D721Med (cell line): ENCODE results near the gene CDC37L1.

Experiments
- DNase-seq: peaks from one replicate; pipeline ENCODE4 v3.0.0; 2011; ENCODE audit warnings: low spot score; ENCODE audit not compliant: insufficient read length
- FAIRE-seq: peaks from 2 replicates; lab custom pipeline; 2011; peaks lifted over from hg19 to GRCh38; lab: Jason Lieb, UNC
- TF ChIP-seq, protein P1 (sequence below): IDR thresholded peaks from 2 replicates; pipeline ENCODE4 v1.5.1; 2012; ENCODE audit warnings: mild to moderate bottlenecking, control low read depth; ENCODE audit not compliant: insufficient read depth; ENCODE audit errors: missing control alignments

CDC37L1 gene

DNA sequence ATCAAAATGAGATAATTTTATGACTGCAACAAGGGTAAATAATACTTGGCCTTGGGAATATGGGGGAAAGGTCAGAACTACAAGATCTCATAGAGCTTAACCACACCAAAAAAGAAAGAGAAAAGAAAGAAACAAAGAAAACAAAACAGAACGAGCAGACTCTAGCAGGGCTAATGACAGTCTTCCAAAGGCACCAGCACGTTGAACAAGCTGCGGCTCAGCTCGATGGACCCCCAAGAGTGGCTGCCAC is 60.9 kb downstream of the CDC37L1 start:
- FAIRE-seq: no peak
- DNase-seq: no peak

DNA sequence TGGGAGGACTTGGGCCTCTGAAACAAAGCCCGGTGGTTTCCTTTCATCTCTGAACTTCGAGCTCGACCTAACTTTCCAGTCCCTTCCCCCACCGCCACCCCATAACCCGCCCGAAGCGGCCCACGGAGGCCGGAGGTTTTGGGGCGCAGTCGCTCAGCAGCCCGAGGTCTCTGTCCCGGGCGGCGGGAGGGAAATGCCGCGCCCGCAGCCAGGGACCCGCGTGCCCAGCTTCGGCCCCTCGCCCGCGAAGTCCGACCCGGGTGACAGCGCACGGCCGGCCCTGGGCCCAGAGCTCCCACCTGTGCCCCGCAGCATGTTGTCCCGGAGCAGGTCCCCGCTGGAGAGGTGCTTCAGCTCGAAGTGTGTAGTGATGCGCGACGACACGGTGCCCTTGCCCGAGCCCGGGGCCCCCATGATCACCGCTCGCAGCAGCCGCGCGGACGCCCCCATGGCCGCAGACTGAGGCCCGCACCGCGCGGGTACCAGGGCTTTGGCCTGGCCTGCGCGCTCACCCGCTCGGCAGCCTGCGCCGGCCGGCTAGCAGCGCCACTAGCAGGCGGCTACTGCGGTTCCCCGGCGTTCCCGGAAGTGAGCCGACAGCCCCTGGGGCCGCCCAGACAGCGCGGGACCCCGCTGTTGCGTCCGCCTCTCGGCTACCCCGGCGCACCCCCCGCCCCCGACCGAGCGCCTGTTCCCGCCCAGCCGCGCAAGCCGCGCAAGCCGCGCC is 61.4 kb downstream of the CDC37L1 start, which contains the start of gene AK3:
Gene AK3 (minus strand): TSS at position 565 of the 727 bp plus-strand sequence. CDS start 115 bp downstream, at position 450.
- TF ChIP-seq, protein P1, sequence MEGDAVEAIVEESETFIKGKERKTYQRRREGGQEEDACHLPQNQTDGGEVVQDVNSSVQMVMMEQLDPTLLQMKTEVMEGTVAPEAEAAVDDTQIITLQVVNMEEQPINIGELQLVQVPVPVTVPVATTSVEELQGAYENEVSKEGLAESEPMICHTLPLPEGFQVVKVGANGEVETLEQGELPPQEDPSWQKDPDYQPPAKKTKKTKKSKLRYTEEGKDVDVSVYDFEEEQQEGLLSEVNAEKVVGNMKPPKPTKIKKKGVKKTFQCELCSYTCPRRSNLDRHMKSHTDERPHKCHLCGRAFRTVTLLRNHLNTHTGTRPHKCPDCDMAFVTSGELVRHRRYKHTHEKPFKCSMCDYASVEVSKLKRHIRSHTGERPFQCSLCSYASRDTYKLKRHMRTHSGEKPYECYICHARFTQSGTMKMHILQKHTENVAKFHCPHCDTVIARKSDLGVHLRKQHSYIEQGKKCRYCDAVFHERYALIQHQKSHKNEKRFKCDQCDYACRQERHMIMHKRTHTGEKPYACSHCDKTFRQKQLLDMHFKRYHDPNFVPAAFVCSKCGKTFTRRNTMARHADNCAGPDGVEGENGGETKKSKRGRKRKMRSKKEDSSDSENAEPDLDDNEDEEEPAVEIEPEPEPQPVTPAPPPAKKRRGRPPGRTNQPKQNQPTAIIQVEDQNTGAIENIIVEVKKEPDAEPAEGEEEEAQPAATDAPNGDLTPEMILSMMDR: peak; percentile 27
- FAIRE-seq: no peak

More for the DNA sequence above, 60.9 kb downstream of the CDC37L1 start:
- TF ChIP-seq, protein P1: no peak

DNA sequence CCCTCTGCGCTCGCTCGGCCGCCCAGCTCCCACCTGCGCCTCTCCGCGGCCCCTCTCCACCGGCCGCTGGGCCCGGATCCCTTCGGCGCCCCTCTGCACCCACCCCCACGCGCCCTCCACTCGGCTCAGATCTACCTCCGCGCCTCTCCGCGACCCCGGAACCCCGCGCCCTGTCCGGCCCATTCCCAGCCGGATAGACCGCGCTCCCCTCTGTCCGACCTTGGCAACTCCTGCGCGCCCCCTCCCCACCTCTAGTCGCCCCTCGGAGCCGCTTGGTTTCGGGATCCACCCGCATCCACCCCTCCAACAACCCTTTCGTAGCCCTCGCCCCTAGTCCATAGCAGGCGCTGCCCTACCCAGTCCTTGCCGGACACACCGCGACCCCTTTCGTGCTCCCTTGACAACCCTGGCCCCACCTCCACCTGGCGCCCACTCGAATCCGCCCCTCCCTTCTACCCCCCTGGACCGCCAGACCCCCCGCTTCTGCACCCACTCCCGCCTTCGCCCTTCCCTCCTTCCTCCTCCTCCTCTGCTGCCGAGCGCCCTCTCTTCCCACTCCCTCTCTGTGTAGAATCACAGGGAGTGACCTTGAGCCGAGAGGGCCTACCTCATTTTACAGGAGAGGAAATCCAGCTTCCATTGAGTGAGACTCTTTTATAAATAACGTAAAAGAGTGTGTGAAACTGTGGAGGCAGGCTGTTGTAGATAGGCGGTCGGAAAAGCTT is 62.2 kb downstream of the CDC37L1 start:
- FAIRE-seq: no peak
- TF ChIP-seq, protein P1: no peak
- DNase-seq: no peak

More for the DNA sequence above, 61.4 kb downstream of the CDC37L1 start, which contains the start of gene AK3:
- peak; percentile 67 for DNase-seq

DNA sequence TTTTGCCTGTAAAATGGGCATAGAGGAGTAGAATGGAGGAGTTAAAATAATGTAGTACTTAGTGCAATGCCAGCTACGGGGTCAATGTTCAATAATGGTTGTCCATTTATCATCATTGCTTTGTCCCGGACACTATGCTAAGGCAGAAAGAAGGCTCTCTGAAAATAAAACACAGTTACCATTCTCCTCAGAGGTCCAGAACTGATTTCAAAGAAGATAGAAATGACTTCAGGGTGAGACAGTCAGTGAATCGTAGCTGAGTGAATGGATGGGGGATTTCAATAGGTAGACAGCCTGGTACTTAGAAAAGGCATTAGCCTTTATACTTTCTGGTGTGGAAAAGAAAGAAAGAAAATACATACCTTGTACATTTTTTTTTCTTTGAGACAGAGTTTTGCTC is 62.9 kb downstream of the CDC37L1 start:
- no peak for DNase-seq
- no peak for FAIRE-seq
- TF ChIP-seq, protein P1: no peak

DNA sequence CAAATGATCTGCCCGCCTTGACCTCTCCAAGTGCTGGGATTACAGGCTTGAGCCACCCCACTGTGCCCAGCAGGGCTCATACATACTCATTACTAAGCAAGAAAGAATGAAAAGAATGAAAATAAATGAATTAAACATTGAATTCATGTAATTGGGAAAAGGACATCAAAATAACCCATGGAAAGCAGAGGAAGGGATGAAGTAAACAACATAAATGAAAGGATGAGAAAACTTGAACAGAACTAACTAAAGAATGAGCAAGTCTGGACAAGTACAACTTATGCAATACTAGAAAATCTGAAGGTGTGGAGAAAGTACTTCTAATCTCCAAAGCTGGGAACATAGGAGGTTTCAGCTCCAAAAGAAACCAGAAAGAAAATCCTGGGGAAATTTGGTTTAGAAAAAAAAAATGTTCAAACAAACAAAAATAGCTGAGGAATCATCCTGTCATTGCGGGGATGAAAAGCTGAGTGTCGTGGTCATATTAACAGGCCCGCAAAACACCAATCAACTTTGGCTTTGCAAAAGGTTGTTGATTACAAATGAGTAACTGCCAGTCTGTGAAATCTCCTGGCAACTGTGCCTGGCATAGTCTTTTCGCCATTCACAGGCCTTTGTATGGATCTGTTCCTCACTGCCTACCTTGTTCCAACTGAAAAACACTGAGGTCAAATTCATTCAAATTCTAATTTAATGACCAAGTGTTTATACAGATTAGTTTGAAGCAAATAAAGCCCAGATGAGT is 63.9 kb downstream of the CDC37L1 start:
- TF ChIP-seq, protein P1: no peak
- FAIRE-seq: no peak
- DNase-seq: no peak

DNA sequence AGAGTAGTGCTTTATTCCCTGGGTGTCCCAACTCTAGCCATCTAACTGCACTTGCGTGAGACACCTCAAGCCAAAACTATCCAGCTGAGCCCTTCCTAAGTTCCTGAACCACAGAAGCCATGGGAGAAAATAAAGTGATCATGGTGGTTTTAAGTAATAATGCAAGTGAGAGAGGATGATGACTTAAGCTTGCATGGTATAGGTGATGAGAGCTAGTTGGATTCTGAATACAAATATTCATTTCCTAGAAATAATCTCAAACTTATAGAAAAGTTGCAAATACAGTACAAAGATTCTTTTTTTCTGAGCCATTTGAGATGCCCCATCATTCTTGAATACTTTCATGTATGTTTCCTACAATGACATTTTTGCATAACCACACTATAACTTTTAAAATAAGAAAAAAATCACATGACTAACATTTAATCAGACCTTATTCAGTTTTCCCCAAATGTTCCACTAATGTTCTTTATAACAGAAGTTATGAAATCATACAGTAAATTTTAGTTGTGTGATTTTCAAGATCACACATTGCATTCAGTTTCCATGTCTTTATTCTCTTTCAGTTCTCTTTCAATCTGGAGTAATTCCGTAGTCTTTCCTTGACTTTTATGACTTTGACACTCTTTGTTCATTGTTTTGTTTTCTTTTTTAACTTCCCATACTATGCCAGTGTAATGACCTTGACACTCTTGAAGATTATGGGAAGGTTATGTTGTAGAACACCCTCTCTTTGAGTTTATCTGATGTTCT is 67.1 kb downstream of the CDC37L1 start:
- FAIRE-seq (no peak), DNase-seq (no peak)
- TF ChIP-seq, protein P1: no peak
